GM19035 (cell line): Measurements from ENCODE around the gene IRF1.
"Not testable (repeated sequence)": the region's sequence is repeated elsewhere in the genome, so short reads cannot be mapped to it uniquely, and the experiment has no call there.

ENCODE experiments used
- ATAC-seq: cut with Tn5 transposase; IDR thresholded peaks from one replicate; pipeline ENCODE4 v1.9.1; 2021; ENCODE audit not compliant: unreplicated experiment

Gene IRF1

DNA sequence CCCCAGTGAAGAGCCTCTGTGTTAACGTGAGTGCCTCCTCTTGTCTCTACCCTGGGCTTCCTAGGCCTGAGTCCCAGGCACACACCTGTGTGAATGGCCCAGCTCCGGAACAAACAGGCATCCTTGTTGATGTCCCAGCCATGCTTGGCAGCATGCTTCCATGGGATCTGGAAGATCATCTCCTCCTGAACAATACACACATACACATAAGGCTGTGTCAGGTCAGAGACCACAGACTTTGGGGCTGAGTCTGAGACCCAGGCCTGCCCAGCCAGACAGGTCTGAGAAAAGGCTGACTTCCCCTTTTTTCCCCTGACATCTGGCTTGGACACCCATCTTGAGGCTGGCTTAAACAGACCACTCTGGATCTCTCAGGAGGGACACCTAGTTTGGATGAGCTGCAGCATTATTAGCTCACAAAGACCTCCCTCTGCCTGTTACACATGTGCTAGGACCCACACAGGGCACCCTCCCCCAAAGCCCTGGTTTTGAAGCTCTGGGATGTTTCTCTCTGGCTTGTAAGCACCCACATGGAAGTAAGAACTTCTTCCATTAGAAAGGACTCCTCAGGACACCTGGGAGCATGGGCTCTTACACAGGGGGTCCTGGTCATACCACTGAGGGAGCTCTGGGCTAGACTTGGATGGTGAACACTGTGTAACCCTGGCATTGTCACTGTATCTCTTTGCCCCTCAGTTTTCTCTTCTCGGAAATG, 2.6 kb downstream of the IRF1 start:
- no peak for ATAC-seq

DNA sequence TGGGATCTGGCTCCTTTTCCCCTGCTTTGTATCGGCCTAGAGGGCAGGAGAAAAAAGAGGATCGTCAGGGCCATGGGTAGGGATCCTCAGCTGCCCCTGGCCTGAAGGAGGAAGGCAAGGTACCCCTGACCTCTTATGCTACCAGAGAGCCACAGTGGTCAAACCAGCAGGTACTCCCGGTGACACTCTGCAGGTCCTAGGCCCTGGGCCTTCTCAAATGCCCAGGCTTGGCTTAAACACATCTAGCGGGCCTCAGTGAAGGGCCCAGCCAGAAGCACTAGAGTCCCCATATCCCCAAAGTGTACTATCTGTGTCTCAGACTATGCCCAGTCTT, 3.5 kb downstream of the IRF1 start:
- ATAC-seq: no peak

DNA sequence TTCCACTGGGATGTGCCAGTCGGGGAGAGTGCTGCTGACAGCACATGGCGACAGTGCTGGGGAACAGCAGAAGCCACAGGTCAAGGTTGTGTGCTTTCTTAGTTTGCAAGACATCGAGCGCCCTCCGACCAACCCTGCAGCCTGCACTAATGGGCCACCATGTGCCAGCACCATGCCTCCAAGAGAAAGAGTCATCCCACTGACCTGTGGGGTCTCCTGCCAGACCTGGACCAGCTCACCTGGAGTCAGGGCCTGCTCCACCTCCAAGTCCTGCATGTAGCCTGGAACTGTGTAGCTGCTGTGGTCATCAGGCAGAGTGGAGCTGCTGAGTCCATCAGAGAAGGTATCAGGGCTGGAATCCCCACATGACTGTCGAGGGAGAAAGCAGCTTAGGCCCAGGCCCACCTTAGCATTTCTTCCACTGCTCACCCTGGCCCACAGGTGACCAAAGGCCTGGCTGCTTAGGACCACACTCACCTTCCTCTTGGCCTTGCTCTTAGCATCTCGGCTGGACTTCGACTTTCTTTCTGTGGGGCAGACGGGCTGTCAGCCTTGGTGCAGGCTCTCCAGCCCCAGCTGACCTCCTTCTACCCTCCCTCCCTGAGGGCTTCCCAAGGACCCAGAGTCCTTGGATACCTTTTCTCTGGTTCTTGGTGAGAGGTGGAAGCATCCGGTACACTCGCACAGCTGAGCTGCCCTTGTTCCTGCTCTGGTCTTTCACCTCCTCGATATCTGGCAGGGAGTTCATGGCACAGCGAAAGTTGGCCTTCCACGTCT, 4.1 kb downstream of the IRF1 start:
- ATAC-seq: no peak

DNA sequence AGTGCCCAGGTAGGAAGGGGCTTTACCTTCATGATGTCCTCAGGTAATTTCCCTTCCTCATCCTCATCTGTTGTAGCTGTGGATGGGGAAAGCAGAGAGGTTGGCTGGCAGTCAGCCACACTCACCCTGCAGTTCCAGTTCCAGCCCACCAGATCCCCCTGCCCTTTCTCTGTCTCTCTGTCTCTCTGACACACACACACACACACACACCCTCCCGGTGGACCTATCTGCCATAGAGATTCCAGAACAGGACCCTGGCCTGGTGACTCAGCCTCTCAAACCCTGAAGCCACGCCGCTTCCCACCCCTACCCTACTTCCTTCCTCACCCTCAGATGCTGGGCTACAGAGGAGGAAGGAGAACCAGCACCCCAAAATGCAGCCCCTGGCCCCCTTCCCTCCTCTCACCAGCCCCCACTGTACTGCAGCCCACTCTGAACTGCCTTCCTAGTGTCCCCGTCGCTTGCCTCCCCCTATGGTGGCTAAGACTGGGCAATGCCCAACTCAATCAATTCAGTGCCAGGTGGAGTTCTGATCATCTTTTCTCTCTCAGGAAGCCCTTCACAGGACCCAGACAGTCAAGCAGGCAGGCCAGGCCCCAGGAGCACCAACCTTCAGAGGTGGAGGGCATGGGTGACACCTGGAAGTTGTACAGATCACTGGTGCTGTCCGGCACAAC, 4.8 kb downstream of the IRF1 start:
- ATAC-seq: no peak

DNA sequence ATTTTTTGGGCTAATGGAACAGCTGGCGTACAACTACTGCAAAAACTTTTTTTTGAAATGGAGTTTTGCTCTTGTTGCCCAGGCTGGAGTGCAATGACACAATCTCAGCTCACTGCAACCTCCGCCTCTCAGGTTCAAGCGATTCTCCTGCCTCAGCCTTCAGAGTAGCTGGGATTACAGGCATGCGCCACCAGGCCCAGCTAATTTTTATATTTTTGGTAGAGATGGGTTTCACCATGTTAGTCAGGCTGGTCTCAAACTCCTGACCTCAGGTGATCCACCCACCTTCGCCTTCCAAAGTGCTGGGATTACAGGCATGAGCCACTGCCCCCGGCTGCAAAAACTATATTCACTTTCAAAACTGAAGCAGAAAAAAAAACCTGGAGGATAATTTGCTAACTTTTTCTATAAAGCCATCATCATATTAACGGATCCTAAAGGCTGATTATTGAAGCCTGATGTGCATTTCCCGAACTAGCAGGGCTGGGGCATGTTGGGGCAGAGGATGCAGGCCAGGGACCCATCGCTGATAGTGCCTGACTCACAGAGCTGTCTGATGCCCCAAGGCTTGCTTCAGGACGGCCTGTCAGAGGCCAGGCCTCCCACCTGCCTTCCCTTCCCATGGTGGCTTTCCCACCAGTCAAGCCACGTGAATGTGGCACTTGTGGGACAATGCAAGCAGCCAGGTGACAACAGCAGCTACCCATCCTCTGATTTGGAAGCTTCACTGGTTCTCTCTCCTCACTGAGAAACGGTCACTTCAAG, 5.5 kb downstream of the IRF1 start:
- not testable (repeated sequence) for ATAC-seq

DNA sequence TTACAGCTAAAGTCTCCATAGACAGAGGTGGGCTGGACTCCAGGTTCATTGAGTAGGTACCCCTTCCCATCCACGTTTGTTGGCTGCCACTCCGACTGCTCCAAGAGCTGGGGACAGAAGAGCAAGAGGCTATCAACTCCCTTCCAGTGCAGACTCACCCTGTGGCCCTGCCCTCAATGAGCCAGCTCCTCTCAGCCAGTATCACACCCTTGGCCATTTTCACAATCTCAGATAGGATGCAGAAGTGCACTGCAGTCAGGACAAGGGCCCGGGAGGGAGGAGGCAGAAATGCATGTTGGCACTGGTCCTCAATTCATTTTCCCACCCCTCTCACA, 6.2 kb downstream of the IRF1 start:
- ATAC-seq: no peak

DNA sequence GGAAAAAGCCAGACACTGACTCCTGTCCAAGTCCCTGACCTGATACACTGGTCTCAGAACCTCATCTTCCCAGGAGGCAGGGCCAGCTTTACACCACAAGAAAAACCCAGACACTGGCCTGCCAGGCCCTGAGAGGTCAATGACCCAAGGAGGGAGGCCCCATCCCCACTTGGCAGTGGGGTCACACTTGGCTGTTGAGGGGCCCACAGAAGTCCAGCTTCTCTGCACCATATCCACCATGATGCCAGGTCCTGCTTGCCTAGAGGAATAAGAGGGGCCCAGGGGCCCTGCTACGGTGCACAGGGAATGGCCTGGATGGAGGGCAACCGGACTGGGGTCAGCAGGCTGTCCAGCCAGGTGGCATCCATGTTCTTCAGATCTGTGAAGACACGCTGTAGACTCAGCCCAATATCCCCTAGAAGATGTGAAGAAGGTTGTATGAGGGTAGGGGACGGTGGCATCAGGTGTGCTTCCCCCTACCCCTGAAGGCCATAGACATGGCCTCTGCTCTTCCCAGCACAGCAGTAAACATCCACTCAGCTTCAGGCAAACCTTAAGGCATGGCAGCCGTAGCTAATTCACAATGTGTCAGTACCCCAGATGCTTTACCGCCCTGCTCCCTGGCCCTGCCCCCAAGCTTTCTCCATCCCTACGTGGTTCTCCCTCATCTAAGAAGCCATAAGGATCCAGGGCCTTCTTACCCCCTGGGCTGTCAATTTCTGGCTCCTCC, 6.7 kb downstream of the IRF1 start:
- ATAC-seq: no peak

DNA sequence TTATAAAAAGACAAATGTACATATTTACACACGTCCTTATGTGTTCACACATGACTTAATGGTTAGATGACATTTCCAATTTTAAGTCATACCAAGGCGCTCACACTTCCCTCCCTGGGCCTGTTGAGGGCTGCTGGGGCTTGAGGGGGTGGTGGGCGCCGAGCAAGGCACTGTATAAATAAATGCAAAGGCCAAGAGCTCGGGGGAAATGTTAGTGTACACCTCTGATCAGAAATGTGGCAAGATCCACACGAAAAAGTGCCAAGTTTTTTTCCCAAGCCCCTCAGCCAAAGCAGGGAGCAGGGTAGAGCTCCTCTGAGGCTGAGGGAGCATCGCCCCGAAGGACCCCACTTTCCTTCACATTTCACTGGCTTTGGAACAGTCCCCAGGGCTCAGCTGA, 7.5 kb downstream of the IRF1 start:
- no peak for ATAC-seq

DNA sequence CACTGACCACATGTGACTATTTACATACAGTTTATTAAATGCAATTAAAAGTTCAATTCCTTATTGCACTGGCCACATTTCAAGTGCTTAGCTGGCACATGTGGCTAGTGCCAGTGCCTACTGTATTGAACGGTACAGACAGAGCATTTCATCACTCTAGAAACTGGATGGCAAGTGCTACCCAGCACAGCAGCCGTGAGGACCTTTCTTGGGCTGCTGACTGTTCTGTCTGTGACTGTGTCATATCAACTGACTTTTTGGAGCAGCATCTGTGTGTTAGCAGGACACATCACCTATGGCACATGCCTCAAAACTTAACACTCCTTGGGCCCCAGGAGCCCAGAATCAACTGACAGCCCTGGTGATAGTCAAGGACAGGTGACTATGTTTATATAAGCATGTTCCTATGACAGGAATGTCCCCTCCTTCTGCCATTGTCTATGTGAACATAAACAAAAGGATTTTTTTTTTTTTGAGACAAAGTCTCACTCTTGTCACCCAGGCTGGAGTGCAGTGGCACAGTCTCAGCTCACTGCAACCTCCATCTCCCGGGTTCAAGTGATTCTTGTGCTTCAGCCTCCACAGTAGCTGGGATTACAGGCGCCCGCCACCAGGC, 8.9 kb downstream of the IRF1 start:
- ATAC-seq: no peak

DNA sequence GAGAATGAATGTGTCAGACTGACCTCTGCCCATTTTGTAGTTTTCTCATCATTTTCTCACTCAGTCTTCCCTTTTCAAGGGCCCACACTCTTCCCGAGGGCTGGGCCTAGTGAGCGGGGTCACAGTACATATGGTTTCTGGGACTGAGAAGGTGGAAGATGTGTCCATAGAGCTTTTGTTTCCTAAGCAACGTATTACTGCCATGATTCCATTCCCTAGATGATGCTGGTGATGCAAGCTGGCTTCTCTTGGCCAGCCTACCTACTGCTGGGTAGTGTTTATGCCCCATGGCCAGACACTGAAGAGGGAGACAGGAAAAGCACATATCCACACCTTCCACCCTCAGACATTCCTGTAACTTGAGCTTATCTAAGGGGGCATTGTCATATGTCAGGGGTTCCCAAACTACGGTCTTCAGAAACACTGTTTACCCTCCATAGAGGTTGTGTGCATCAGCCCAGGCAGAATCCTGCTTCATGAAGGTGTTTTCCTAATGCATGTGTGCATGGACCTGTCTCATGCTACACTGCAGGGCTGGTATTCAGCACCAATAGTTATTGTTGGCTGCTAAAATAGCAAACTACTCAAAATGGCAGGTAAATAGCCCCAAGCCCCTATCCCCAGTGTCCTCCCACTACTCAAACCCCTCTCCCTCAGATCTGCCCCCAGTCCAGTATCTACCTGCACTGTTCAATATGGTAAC, 9.5 kb downstream of the IRF1 start:
- ATAC-seq: no peak

DNA sequence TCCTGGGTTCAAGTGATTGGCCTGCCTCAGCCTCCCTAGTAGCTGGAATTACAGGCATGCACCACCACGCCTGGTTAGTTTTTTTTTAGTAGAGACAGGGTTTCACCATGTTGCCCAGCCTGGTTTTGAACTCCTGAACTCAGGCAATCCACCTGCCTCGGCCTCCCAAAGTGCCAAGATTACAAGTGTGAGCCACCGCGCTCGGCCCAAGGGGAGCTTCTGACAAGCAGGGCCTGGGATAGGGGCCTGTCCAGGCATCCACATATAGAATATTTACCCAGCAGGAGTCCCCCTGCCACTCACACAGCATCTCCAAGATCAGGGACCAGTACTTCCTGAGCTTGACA, 10.1 kb downstream of the IRF1 start:
- no peak for ATAC-seq

DNA sequence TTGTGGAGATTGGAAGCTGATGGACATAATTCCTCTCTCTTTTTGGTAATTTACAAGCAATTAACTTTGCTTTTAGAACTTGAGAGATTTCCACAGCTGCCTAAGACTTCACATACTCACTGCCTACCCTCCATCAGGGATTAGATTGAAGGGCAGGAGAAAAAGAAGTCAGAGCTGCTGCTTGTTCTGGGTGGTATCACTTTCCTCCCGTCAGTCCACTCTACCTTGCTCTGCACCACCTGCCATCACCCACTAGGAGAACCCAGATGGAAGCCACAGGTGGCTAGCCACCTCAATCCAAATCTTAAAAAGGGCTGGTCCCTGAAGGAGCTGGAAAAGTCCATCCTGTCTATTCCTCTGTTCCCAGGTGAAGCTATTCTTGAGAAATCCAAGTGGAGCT, 10.5 kb downstream of the IRF1 start:
- ATAC-seq: no peak

DNA sequence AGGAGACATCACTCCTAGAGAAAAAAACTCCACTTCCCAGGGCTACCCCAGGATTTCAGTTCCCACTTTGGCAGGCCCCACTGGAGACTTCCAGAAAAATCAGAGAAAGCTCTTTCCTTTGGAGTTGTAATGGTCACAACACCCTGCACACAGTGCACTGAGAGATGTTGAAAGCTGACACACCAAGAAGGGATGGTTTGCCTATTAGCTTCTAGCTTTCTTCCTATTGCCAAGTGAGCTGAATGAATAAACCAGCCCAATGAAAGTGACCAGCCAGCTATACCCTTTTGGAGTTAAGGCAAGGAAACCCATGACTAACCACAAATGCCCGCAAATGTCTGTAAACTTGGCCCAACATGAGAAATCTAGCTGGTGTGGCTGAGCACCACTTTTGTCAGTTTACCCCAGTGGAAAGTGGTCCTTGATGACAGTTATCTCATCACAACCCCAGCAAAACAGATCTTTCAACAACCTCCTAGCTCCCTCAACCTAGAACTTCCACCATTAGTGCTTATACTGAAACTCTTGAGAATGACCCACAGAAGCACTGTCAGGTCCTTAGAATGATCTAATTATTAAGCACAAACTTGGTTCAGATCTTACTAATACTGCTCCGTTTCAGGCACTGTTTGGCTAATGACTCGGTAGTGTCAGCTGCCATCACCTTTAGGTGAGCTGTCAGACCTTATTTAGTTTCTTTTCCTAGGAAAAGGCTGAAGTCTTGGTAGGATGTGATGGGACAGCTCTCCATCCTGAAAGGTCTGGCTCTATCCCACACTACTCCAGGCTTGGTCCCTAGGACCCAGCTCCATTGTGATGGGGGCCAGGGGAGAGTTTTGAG, 11.2 kb downstream of the IRF1 start:
- peak; percentile 36 for ATAC-seq

DNA sequence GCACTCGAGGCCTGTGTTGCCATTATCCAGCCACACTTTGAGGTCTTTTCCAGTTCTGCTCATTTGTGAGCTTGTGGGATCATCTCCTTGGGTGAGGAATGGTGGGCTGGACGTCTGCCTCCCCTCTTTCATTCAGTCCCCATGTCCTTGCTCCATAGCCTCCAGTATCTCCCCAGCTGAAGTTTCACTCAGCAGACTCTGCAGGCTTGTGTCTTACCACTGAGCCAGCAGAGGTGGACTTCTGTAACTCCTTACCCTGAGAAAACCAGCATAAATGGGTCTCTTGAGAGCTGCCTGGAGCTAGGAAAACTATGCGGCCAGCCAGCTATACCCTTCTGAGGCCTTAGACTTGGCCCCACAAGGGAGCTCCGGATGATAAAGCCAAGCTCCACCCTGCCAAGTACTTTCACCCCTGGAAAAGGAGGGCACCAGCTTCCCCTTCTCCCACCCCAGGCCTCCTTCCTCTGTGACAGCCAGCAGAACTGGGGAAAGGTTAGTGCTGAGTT, 12.2 kb downstream of the IRF1 start:
- no peak for ATAC-seq

DNA sequence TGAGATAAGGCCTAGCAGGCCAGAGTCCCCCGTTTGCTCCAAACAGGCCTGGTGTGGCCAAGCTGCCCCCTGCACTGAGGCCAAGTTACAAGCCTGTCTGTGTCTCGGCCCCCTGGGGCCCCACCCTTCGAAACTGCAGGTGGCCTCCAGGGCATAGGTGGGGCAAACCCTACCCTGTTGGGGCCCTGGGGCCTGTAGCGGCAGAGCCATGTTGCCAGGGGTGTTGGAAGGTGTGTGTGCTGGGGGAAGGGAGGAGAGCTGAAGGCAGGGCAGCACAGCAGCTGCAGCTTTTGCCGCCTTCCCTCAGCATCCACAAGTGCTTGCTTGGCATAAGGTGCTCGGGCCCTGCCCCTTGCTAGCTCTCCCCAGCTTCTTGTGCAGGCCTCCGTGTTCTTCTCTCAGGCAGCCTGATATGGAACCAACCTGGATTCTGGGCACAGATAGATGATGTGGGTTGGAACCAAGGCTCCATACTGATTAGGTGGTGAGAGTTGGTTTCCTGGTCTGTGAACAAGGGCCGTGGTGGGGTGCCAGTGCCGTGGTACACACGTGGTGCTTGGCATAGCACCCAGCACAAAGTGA, 12.7 kb downstream of the IRF1 start:
- no peak for ATAC-seq

DNA sequence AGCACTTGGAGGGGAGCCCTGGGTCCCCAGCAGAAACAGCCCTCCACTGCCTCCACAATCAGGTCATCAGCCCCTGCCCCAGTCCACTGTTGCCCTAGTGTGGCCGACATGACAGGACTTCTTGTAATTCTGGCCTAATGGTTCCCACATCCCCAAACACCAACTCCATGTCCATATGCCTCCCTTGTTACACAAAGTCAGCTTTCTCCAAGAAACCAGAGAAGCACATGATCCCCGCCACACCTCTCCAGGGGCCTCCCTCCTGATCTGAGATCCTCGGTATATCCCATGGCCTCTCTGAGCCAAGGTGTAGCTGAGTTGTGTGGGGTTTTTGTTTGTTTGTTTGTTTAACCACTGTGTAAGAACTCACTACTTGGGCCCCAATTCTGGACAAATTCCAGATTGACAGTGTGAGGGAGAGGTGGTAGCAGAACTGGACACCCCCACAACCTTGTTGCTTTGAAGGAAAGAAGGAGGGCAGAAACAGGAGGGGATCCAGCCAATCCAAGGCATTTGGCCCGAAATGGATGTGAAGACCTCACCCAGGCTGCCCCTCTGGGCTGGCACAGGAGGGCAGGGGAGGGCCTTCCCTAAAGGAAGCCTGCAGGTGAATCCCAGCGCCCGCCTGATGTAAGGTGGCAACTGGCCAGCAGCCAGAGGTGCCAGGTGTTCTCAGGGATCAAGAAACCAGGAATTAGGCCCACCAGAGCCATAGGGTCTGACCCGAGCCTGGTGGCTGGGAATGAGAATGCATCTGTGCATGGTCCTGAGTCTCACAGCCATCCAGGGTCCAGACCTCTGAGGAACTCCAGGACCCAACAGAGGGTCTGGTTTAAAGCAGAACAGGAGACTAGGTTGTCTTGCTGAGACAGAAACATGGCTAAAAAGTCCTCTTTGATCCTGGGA, 13.4 kb downstream of the IRF1 start:
- ATAC-seq: no peak
